BE2C (cell line): ENCODE results near the gene KATNIP.

Experiments used
- DNase-seq: peaks from one replicate; pipeline ENCODE4 v3.0.0-alpha.2; 2020
- H3K27me3 ChIP-seq: fragments of 250-450 bp; sonication (Bioruptor Pico); 2 replicates; pipeline ENCODE4 v1.5.1; 2020; ENCODE audit warnings: mild to moderate bottlenecking
- H3K36me3 ChIP-seq: fragments of 250-450 bp; sonication (Bioruptor Pico); 2 replicates; pipeline ENCODE4 v1.5.1; 2020; ENCODE audit warnings: mild to moderate bottlenecking
- H3K4me1 ChIP-seq: fragments of 250-450 bp; sonication (Bioruptor Pico); 2 replicates; pipeline ENCODE4 v1.5.1; 2020
- H3K4me3 ChIP-seq: 2 replicates; pipeline ENCODE4 v1.5.1; 2011; ENCODE audit warnings: low read depth, low read length
- H3K9me3 ChIP-seq: fragments of 250-450 bp; sonication (Bioruptor Pico); 2 replicates; pipeline ENCODE4 v1.5.1; 2020
- TF ChIP-seq, protein P1 (sequence below): IDR thresholded peaks from 2 replicates; pipeline ENCODE4 v1.5.1; 2012; ENCODE audit warnings: mild to moderate bottlenecking, low read depth, low read length

The KATNIP gene

DNA sequence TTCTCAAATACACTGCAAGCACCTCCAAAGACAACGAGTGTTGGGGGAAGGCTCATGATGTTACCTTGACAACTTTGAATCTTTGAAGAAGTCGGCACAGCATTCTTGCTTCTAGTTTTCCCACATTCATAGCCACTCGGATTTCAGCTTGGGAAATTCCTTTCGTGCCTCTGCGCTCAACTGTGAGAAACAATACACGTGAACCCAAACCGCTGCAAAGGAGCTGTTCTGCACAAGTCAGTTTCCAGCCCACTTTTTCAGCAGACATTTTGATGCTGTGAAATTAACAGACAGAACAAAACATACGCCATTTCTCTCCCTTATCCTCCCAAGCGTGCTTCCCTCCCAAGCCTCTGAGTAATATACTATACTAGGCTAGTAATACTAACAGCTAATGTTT is 41.5 kb upstream of the KATNIP start:
- TF ChIP-seq, protein P1, sequence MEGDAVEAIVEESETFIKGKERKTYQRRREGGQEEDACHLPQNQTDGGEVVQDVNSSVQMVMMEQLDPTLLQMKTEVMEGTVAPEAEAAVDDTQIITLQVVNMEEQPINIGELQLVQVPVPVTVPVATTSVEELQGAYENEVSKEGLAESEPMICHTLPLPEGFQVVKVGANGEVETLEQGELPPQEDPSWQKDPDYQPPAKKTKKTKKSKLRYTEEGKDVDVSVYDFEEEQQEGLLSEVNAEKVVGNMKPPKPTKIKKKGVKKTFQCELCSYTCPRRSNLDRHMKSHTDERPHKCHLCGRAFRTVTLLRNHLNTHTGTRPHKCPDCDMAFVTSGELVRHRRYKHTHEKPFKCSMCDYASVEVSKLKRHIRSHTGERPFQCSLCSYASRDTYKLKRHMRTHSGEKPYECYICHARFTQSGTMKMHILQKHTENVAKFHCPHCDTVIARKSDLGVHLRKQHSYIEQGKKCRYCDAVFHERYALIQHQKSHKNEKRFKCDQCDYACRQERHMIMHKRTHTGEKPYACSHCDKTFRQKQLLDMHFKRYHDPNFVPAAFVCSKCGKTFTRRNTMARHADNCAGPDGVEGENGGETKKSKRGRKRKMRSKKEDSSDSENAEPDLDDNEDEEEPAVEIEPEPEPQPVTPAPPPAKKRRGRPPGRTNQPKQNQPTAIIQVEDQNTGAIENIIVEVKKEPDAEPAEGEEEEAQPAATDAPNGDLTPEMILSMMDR = no peak
- Histone ChIP-seq H3K4me3 (no peak overlapping the region), H3K9me3 (no peaks in the 10 kb centered on the region), H3K27me3 (no peaks in the 10 kb centered on the region), H3K36me3 (peaks cover 88% of the 10 kb centered on the region), H3K4me1 (no peaks in the 10 kb centered on the region)
- no peak for DNase-seq

DNA sequence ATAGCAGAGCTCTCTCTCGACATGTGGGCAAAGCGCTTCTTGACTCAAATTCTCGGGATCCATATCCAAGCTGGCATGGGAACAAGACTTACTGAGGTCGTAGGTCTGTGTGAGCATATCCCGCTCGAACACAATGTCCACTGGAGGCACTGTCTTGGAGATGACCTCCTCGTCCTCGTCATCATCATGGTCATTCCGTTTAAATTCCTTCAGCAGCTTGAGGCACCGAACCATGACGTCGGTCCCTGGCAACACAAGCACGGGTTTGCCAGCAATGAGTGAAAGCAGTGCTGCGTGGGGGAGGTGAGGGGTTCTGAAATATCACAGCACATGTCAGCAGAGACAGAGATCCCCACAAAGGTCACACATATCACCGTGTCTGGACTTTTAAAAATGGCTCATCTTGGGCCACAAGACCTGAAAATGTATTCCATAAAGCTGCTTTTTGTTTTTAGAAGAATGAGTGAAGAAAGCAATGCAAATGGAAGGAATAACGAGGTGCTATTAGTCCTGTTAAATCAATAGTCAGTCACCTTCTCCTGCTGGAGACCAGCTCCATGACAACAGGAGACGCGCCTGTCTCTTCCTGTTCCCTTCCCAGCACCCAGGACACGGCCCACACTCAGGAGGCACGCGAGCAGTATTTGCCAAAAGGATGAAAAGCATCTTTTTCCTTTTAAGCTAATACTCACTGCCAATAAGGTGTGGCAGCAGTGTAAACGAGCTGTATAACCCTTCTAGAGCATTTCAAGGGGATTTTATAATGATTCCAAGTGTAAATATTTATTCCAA is 38.1 kb upstream of the KATNIP start:
- TF ChIP-seq, protein P1 = no peak
- no peak for DNase-seq
- H3K9me3 ChIP-seq = no peaks in the 10 kb centered on the region
- peaks cover 63% of the 10 kb centered on the region for H3K36me3 ChIP-seq
- no peaks in the 10 kb centered on the region for H3K27me3 ChIP-seq
- H3K4me1 ChIP-seq = no peaks in the 10 kb centered on the region
- no peak overlapping the region for H3K4me3 ChIP-seq

DNA sequence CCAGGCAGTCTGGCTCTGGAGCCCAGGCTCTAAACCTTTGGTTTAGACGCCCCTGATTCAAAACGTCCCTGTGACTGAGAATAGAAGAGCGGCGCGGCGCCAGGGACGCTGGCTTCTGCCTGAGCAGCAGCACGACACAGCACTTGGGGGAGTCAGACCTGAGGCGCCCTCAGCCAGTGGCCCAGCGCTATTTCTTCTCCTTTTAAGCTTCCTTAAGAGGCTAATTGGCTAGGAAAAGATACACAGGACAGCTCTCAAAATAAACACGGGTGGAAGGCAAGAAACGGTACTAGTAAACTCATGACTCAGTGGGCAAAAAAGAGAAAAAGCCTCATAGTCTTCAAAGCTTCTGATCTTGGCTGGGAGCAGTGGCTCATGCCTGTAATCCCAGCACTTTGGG is 35.1 kb upstream of the KATNIP start:
- no peak overlapping the region for H3K4me3 ChIP-seq
- TF ChIP-seq, protein P1 = no peak
- H3K9me3 ChIP-seq = no peaks in the 10 kb centered on the region
- no peaks in the 10 kb centered on the region for H3K4me1 ChIP-seq
- peaks cover 57% of the 10 kb centered on the region for H3K36me3 ChIP-seq
- no peaks in the 10 kb centered on the region for H3K27me3 ChIP-seq
- DNase-seq = no peak

DNA sequence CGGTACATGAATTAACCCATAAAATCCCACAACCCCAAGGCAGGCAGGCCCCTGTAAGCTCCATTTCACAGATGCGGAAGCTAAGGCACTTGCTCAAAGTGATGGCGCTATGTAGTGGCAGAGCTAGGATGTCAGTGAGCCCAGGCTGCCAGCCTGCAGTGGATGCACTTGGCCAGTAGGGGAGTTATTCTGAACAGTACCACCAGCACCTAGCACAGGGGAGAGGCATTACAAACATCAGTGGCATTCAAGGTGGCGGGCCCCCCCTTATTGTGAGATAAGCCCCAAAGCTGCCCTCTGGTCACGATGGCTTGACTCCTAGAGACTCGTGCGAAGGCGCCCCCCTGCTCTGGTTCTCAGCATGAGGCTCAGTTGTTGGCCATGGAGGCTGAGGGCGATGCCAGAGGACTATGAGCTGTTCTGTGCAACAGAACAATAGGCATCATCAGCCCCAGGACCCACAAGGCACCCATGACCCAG is 34.0 kb upstream of the KATNIP start:
- Histone ChIP-seq H3K36me3 (peaks cover 52% of the 10 kb centered on the region), H3K4me1 (no peaks in the 10 kb centered on the region), H3K9me3 (no peaks in the 10 kb centered on the region), H3K27me3 (no peaks in the 10 kb centered on the region), H3K4me3 (no peak overlapping the region)
- TF ChIP-seq, protein P1 = peak; percentile 67
- DNase-seq = peak; percentile 40

DNA sequence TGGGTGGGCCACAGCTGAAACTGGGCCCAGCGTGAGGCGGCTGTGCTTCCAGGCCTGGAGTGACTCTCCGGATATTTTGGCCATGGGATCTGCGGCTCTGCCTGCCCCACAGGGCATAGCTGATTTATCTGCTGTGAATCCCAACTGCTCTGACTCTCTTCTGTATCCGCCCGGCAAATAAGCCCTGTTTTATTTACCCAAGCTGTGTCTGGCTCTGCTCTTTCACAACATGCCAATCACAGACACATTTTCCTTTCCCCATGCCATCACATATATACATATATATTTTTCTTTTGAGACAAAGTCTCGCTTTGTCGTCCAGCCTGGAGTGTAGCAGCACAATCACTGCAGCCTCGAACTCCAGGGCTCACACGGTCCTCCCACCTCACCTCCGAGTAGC is 33.6 kb upstream of the KATNIP start:
- Histone ChIP-seq H3K4me1 (no peaks in the 10 kb centered on the region), H3K27me3 (no peaks in the 10 kb centered on the region), H3K9me3 (no peaks in the 10 kb centered on the region), H3K36me3 (peaks cover 47% of the 10 kb centered on the region), H3K4me3 (no peak overlapping the region)
- DNase-seq = no peak
- TF ChIP-seq, protein P1 = no peak

DNA sequence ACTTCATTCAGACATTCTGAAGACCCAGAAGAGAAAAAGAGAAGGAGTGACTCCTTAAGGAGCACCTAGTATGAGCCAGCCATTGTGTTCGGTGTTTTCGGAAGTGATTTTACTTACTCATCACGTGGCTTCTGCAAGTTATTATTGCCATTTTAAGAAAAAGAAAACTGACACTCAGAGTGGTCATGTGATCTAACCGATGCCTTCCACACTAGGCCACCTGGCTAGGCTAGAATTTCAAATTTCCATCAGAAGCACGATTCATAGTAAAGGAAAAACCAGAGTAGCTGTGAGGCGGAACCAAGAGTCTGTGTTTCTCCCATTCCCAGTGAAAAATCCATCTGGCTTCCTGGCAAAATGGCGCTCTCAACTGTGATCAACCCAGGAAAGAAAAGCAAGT is 32.3 kb upstream of the KATNIP start:
- H3K27me3 ChIP-seq = no peaks in the 10 kb centered on the region
- TF ChIP-seq, protein P1 = no peak
- peaks cover 41% of the 10 kb centered on the region for H3K36me3 ChIP-seq
- H3K4me3 ChIP-seq = no peak overlapping the region
- no peaks in the 10 kb centered on the region for H3K9me3 ChIP-seq
- no peaks in the 10 kb centered on the region for H3K4me1 ChIP-seq
- DNase-seq = no peak
